ENCODE data around the gene RNF150. TPM values are rescaled to one million over a fixed set of nuclear protein-coding genes. Genes with fewer than 3 reads are reported as not detected.

Gene RNF150
- total RNA-seq, 1 donor = 16.4 TPM

DNA sequence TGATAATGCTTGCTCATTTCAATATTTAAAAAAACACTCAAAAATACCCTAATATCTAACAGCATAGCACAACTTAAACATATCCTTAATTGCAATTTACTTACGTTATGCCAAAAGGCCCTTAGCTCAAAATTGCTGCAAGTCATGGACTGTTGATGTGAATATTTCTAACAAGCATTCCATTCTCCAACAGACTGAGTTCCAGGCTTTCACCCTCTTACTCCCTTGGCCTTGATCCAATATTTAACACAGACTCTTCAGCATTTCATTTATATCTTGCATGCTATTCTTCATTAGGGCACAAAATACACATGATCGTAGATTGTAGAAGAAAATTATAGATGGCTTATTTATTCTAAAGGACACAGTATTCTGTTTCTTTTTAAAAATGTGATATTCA lies 96.5 kb downstream of the RNF150 start:
- H3K4me3 ChIP-seq (ENCODE audit: low read depth, low read length) = no peak overlapping the region
- DNase-seq (ENCODE audit: low read depth) = no peak
- TF ChIP-seq, protein P1, sequence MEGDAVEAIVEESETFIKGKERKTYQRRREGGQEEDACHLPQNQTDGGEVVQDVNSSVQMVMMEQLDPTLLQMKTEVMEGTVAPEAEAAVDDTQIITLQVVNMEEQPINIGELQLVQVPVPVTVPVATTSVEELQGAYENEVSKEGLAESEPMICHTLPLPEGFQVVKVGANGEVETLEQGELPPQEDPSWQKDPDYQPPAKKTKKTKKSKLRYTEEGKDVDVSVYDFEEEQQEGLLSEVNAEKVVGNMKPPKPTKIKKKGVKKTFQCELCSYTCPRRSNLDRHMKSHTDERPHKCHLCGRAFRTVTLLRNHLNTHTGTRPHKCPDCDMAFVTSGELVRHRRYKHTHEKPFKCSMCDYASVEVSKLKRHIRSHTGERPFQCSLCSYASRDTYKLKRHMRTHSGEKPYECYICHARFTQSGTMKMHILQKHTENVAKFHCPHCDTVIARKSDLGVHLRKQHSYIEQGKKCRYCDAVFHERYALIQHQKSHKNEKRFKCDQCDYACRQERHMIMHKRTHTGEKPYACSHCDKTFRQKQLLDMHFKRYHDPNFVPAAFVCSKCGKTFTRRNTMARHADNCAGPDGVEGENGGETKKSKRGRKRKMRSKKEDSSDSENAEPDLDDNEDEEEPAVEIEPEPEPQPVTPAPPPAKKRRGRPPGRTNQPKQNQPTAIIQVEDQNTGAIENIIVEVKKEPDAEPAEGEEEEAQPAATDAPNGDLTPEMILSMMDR (IDR thresholded peaks at IDR 0.05; ENCODE audit: insufficient read depth, low read depth, low read length) = no peak

DNA sequence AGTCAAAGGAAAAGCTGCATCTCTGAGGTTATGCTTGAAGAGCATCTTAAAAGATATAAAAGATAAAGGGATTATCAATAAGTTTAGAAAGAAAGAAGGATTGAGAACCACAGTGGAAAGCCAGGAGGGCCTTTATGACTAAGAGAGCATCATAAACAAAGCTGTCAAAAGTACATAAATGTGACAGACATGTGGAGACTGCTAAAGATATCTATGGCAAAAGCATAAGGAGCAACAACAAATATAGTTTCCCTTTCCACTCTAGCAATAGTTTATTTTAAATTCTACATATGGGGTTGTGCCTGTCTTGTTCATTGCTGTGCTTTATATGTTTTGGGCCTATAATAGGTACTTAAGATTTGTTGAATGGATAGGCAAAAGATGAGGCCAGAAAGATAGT lies 97.3 kb downstream of the RNF150 start:
- DNase-seq (ENCODE audit: low read depth) = no peak
- no peak overlapping the region for H3K4me3 ChIP-seq (ENCODE audit: low read depth, low read length)
- TF ChIP-seq, protein P1 (IDR thresholded peaks at IDR 0.05; ENCODE audit: insufficient read depth, low read depth, low read length) = no peak

DNA sequence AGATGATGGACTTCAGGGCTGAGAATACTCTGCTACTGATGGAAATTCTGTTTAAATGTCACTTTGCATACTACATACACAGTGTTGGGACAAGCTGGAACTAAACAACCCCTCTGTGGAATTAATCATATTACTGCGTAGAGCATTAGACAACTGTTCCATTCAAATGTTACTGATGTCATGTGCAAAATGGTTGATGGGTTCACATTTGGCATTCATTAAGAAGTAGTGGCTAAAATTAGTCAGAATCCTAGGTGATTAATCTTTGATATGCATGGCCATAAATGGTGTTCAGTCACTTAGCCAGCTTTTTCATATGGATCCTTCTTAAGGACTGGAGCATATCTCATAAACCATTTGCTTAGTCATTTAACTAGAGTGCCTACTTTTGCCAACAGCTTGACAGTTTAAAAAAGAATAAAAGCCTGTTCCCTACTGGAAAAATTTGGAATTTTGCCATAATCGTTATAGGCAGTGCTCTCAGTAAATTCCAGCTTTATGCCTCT lies 105.2 kb downstream of the RNF150 start:
- TF ChIP-seq, protein P1 (IDR thresholded peaks at IDR 0.05; ENCODE audit: insufficient read depth, low read depth, low read length) = no peak
- no peak overlapping the region for H3K4me3 ChIP-seq (ENCODE audit: low read depth, low read length)
- peak; percentile 47 for DNase-seq (ENCODE audit: low read depth)

DNA sequence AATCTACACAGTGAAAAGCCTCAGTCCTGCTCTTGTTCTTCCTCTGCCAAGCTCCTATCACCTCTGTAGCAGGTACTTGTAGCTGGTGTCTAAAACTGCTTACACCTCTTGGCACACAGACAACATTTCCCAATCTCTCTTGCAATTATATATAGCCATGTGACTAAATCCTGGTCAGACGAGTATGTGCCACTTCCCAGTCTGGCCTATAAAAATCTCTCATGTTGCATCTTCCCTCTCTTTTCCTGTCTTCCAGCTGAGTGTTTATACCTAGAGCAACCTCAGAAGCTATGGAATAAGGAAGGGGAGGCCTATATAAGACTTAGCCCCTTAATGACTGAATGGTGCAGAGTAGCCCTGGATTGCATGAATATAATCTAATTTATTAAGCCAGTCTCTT lies 105.8 kb downstream of the RNF150 start:
- DNase-seq (ENCODE audit: low read depth) = peak; percentile 33
- TF ChIP-seq, protein P1 (IDR thresholded peaks at IDR 0.05; ENCODE audit: insufficient read depth, low read depth, low read length) = no peak
- H3K4me3 ChIP-seq (ENCODE audit: low read depth, low read length) = no peak overlapping the region

DNA sequence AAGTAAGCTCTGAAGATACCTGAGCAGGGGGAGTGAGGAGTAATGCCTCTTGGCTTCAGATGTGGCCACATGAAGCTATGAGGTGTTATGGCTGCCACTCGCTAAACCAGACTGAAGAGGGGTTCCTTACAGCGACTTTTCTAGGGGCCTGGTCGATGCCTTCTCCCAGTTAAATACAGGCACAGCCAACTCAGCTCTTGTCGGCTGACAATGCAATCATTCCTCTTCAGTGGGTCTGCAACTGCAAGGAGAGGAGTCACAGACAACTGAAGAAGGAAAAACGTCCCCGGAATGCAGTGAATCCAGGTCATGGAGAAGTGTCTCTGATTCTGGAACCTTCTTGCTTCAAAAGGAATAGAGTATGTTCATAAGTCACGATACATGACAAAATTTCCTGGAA lies 106.4 kb downstream of the RNF150 start:
- DNase-seq (ENCODE audit: low read depth) = no peak
- no peak overlapping the region for H3K4me3 ChIP-seq (ENCODE audit: low read depth, low read length)
- TF ChIP-seq, protein P1 (IDR thresholded peaks at IDR 0.05; ENCODE audit: insufficient read depth, low read depth, low read length) = no peak

DNA sequence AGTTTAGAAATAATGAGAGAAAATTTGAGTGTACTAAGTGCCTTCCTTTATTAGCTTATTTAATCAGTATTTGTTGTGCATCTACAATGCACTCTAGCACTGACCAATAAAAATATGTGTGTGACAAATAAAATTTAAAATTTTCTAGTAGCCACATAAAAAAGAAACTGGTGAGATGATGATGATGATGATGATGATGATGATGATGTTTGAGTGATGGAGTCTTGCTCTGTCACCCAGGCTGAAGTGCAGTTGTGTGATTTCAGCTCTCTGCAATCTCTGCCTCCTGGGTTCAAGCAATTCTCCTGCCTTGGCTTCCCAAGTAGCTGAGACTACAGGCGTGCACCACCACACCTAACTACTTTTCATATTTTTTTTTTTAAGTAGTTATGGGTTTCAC lies 110.2 kb downstream of the RNF150 start:
- TF ChIP-seq, protein P1 (IDR thresholded peaks at IDR 0.05; ENCODE audit: insufficient read depth, low read depth, low read length) = no peak
- H3K4me3 ChIP-seq (ENCODE audit: low read depth, low read length) = no peak overlapping the region
- DNase-seq (ENCODE audit: low read depth) = no peak

DNA sequence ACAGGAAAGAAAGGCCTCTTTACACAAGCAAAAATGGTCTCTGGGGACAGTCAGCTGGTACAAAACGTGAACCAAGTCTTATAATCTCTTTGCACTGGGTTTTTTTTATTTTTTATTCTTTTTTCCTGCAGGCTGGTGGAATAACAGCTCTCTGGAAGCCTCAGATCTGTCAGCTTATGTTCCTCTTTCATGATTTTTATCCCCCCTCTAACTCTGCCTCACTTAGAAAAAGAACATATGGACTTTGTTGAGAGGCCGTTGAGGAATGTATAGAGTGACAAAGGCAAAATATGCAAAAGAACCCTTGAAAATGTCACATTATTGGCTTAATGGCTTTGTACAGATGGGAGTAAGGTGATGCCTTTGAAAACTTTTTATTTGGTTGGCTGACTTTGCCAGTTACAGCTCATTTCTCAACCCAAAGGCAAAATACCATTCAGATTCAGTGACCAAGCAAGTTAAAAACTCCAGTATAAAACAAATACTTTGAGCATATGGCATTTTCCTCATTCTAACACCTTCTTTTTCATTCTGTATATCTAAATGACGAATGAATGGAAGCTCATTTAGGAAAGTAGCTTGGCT lies 111.1 kb downstream of the RNF150 start:
- no peak for DNase-seq (ENCODE audit: low read depth)
- no peak overlapping the region for H3K4me3 ChIP-seq (ENCODE audit: low read depth, low read length)
- TF ChIP-seq, protein P1 (IDR thresholded peaks at IDR 0.05; ENCODE audit: insufficient read depth, low read depth, low read length) = no peak

All from fibroblast of villous mesenchyme (primary cell).